HepG2 (cell line): ENCODE measurements around the gene PTPRM. TPM values are rescaled to one million over a fixed set of nuclear protein-coding genes. Genes with fewer than 3 reads are reported as not detected.

Experiments used
- ASH2L ChIP-seq: fragments of 300-600, 200-600 bp; sonication (generic); IDR thresholded peaks from 2 replicates; pipeline ENCODE4 v1.7.0; 2017; ENCODE audit warnings: low read depth, mild to moderate bottlenecking, moderate library complexity, mixed read lengths, low read length; ENCODE audit not compliant: insufficient read length
- ATAD3A ChIP-seq: sonication (generic); formaldehyde crosslinking; IDR thresholded peaks from 2 replicates; pipeline ENCODE4 v1.4.0; 2020; ENCODE audit warnings: missing genetic modification reagents
- ATF7 ChIP-seq, 2 experiments: fragments of 450-650 bp in 1 of 2; sonication (generic) in 1 of 2; formaldehyde crosslinking in 1 of 2; IDR thresholded peaks; 2 replicates each; pipeline versions ENCODE4 v1.4.0 to v1.6.1; 2016 to 2020; ENCODE audit warnings: antibody characterized with exemption in 1 of 2, mild to moderate bottlenecking in 1 of 2, missing genetic modification reagents in 1 of 2
- ATRX ChIP-seq: sonication (generic); formaldehyde crosslinking; IDR thresholded peaks from 2 replicates; pipeline ENCODE4 v1.4.0; 2020; ENCODE audit warnings: missing genetic modification reagents, borderline replicate concordance
- CBX1 ChIP-seq: IDR thresholded peaks from one replicate; pipeline ENCODE4 v1.6.1; 2016; ENCODE audit warnings: antibody characterized with exemption, low read depth
- ETV5 ChIP-seq: IDR thresholded peaks from 2 replicates; pipeline ENCODE4 v1.6.1; 2018; ENCODE audit warnings: missing biosample characterization, missing genetic modification reagents, inconsistent platforms, borderline replicate concordance
- HDAC1 ChIP-seq: sonication (generic); formaldehyde crosslinking; IDR thresholded peaks from 2 replicates; pipeline ENCODE4 v1.5.1; 2020; ENCODE audit warnings: mild to moderate bottlenecking, missing genetic modification reagents
- KLF11 ChIP-seq: IDR thresholded peaks from 2 replicates; pipeline ENCODE4 v1.6.1; 2016; ENCODE audit warnings: missing compliant biosample characterization
- MBNL3 ChIP-seq: fragments of 250-450 bp; sonication (Bioruptor Pico); conservative IDR thresholded peaks from 2 replicates; pipeline ENCODE4 v1.8.0; 2022; ENCODE audit warnings: mild to moderate bottlenecking, inconsistent platforms
- MIER3 ChIP-seq: IDR thresholded peaks from 2 replicates; pipeline ENCODE4 v1.6.1; 2016; ENCODE audit warnings: missing compliant biosample characterization, borderline replicate concordance
- MIXL1 ChIP-seq: IDR thresholded peaks from 2 replicates; pipeline ENCODE4 v1.6.1; 2016
- NONO ChIP-seq, 2 experiments: fragments of 450-650 bp in 1 of 2; sonication (generic) in 1 of 2; formaldehyde crosslinking in 1 of 2; IDR thresholded peaks in 1 of 2; conservative IDR thresholded peaks in 1 of 2; 2 replicates each; pipeline versions ENCODE4 v1.6.1 to v1.8.0; 2017 to 2022; ENCODE audit warnings: mild to moderate bottlenecking in 1 of 2, missing genetic modification reagents in 1 of 2, moderate library complexity in 1 of 2
- PPARG ChIP-seq: conservative IDR thresholded peaks from 2 replicates; pipeline ENCODE4 v1.6.1; 2016; ENCODE audit warnings: missing biosample characterization, missing genetic modification reagents
- SNAI1 ChIP-seq: sonication (generic); formaldehyde crosslinking; IDR thresholded peaks from 2 replicates; pipeline ENCODE4 v1.5.0; 2020; ENCODE audit warnings: mild to moderate bottlenecking, missing genetic modification reagents, borderline replicate concordance
- SRSF9 ChIP-seq: fragments of 200-400 bp; formaldehyde crosslinking; IDR thresholded peaks from 2 replicates; pipeline ENCODE4 v1.6.1; 2018; ENCODE audit warnings: borderline replicate concordance, mild to moderate bottlenecking, low read depth, low read length; ENCODE audit not compliant: insufficient read depth, poor library complexity, severe bottlenecking
- SYNCRIP ChIP-seq: fragments of 200-400 bp; formaldehyde crosslinking; IDR thresholded peaks from 2 replicates; pipeline ENCODE4 v1.6.1; 2018; ENCODE audit warnings: mild to moderate bottlenecking, low read depth, low read length; ENCODE audit not compliant: insufficient read depth
- TBL1XR1 ChIP-seq: fragments of 150-350 bp; IDR thresholded peaks from 2 replicates; pipeline ENCODE4 v1.6.1; 2014; ENCODE audit warnings: borderline replicate concordance, low read length; ENCODE audit not compliant: partially characterized antibody
- TEAD2 ChIP-seq: sonication (generic); formaldehyde crosslinking; IDR thresholded peaks from 2 replicates; pipeline ENCODE4 v1.9.0; 2021; ENCODE audit warnings: missing genetic modification reagents
- ZNF354B ChIP-seq: sonication (generic); formaldehyde crosslinking; IDR thresholded peaks from 2 replicates; pipeline ENCODE4 v1.8.0; 2022; ENCODE audit warnings: mild to moderate bottlenecking, missing genetic modification reagents
- polyA plus RNA-seq, 8 experiments: library from polyadenylated mRNA; depleted of rRNA in 3 of 8; stranded (reverse) in 7 of 8; unstranded in 1 of 8; fragments of >200 nt; fragmentation: Illumina TruSeq in 4 of 8; extraction: Trizol in 4 of 8; gene quantifications; 2 replicates each; pipeline versions ENCODE4 v1.2.1 to v1.2.3, GENCODE V29; 2011 to 2016; ENCODE audit warnings: low read depth in 4 of 8, missing spikeins in 1 of 8, mixed read lengths in 1 of 8; ENCODE audit not compliant: insufficient read depth in 1 of 8
- total RNA-seq, 5 experiments: library from RNA; depleted of rRNA; stranded (reverse); fragments of >200 nt; fragmentation: Illumina TruSeq; extraction: Trizol; gene quantifications; 2 replicates each; pipeline ENCODE4 v1.2.3, GENCODE V29; 2016; ENCODE audit warnings: low read depth in 1 of 5
- TF ChIP-seq, protein P1 (sequence below): sonication (generic); formaldehyde crosslinking; IDR thresholded peaks from 2 replicates; pipeline ENCODE4 v1.5.1; 2020; ENCODE audit warnings: mild to moderate bottlenecking, missing genetic modification reagents
- TF ChIP-seq, protein P2 (sequence below): sonication (generic); formaldehyde crosslinking; IDR thresholded peaks from 2 replicates; pipeline ENCODE4 v1.5.0; 2020; ENCODE audit warnings: mild to moderate bottlenecking, missing genetic modification reagents, moderate library complexity
- TF ChIP-seq, protein P3 (sequence below): sonication (generic); formaldehyde crosslinking; IDR thresholded peaks from 2 replicates; pipeline ENCODE4 v1.4.0; 2020; ENCODE audit warnings: mild to moderate bottlenecking, missing genetic modification reagents
- TF ChIP-seq, protein P4 (sequence below): sonication (generic); formaldehyde crosslinking; IDR thresholded peaks from 2 replicates; pipeline ENCODE4 v1.9.0; 2021; ENCODE audit warnings: missing genetic modification reagents, borderline replicate concordance

PTPRM gene
- total and polyA plus RNA-seq, 2 of the 13 experiments (the other 11 are each of a cell fraction or from before 2014, with no cell fraction given): 12.6 to 108 TPM

GRCh38 chr18:7568426-7568825 is 1.3 kb downstream of the PTPRM start (continued):
- TF ChIP-seq, protein P1, sequence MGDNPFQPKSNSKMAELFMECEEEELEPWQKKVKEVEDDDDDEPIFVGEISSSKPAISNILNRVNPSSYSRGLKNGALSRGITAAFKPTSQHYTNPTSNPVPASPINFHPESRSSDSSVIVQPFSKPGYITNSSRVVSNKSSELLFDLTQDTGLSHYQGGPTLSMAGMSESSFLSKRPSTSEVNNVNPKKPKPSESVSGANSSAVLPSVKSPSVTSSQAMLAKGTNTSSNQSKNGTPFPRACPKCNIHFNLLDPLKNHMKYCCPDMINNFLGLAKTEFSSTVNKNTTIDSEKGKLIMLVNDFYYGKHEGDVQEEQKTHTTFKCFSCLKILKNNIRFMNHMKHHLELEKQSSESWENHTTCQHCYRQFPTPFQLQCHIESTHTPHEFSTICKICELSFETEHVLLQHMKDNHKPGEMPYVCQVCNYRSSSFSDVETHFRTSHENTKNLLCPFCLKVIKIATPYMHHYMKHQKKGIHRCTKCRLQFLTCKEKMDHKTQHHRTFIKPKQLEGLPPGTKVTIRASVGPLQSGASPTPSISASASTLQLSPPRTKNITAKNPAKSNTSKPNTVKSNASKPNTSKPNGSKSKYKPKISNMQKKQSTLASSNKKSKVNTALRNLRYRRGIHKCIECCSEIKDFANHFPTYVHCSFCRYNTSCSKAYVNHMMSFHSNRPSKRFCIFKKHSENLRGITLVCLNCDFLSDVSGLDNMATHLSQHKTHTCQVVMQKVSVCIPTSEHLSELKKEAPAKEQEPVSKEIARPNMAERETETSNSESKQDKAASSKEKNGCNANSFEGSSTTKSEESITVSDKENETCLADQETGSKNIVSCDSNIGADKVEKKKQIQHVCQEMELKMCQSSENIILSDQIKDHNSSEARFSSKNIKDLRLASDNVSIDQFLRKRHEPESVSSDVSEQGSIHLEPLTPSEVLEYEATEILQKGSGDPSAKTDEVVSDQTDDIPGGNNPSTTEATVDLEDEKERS (CRISPR knock-in tag): no peak
- TF ChIP-seq KLF11 (CRISPR knock-in tag): no peak
- TF ChIP-seq HDAC1: peak; percentile 53
- no peak for TF ChIP-seq TEAD2
- TF ChIP-seq CBX1: no peak
- TF ChIP-seq MIER3: no peak
- TF ChIP-seq NONO (IDR thresholded peaks at IDR 0.05): no peak
- TF ChIP-seq NONO (CRISPR knock-in tag; conservative IDR thresholded peaks at IDR 0.05): 0 out of 2 replicates have a peak, but pooled peaks have one; percentile 52
- TF ChIP-seq, protein P2, sequence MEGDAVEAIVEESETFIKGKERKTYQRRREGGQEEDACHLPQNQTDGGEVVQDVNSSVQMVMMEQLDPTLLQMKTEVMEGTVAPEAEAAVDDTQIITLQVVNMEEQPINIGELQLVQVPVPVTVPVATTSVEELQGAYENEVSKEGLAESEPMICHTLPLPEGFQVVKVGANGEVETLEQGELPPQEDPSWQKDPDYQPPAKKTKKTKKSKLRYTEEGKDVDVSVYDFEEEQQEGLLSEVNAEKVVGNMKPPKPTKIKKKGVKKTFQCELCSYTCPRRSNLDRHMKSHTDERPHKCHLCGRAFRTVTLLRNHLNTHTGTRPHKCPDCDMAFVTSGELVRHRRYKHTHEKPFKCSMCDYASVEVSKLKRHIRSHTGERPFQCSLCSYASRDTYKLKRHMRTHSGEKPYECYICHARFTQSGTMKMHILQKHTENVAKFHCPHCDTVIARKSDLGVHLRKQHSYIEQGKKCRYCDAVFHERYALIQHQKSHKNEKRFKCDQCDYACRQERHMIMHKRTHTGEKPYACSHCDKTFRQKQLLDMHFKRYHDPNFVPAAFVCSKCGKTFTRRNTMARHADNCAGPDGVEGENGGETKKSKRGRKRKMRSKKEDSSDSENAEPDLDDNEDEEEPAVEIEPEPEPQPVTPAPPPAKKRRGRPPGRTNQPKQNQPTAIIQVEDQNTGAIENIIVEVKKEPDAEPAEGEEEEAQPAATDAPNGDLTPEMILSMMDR (CRISPR knock-in tag): peak; percentile 74
- TF ChIP-seq, protein P3, sequence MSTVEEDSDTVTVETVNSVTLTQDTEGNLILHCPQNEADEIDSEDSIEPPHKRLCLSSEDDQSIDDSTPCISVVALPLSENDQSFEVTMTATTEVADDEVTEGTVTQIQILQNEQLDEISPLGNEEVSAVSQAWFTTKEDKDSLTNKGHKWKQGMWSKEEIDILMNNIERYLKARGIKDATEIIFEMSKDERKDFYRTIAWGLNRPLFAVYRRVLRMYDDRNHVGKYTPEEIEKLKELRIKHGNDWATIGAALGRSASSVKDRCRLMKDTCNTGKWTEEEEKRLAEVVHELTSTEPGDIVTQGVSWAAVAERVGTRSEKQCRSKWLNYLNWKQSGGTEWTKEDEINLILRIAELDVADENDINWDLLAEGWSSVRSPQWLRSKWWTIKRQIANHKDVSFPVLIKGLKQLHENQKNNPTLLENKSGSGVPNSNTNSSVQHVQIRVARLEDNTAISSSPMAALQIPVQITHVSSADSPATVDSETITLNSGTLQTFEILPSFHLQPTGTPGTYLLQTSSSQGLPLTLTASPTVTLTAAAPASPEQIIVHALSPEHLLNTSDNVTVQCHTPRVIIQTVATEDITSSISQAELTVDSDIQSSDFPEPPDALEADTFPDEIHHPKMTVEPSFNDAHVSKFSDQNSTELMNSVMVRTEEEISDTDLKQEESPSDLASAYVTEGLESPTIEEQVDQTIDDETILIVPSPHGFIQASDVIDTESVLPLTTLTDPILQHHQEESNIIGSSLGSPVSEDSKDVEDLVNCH (CRISPR knock-in tag): no peak
- no peak for TF ChIP-seq ATF7 (IDR thresholded peaks at IDR 0.05)
- TF ChIP-seq ATF7 (CRISPR knock-in tag; IDR thresholded peaks at IDR 0.05): no peak
- TF ChIP-seq ZNF354B (CRISPR knock-in tag): no peak
- TF ChIP-seq, protein P4, sequence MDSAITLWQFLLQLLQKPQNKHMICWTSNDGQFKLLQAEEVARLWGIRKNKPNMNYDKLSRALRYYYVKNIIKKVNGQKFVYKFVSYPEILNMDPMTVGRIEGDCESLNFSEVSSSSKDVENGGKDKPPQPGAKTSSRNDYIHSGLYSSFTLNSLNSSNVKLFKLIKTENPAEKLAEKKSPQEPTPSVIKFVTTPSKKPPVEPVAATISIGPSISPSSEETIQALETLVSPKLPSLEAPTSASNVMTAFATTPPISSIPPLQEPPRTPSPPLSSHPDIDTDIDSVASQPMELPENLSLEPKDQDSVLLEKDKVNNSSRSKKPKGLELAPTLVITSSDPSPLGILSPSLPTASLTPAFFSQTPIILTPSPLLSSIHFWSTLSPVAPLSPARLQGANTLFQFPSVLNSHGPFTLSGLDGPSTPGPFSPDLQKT (CRISPR knock-in tag): no peak
- TF ChIP-seq ASH2L: no peak
- TF ChIP-seq ATAD3A: no peak
- no peak for TF ChIP-seq SRSF9
- no peak for TF ChIP-seq PPARG
- TF ChIP-seq ETV5: 0 out of 2 replicates have a peak, but pooled peaks have one; percentile 9
- no peak for TF ChIP-seq MBNL3 (CRISPR knock-in tag)
- no peak for TF ChIP-seq SNAI1 (CRISPR knock-in tag)
- no peak for TF ChIP-seq ATRX (CRISPR knock-in tag)
- no peak for TF ChIP-seq MIXL1 (CRISPR knock-in tag)
- no peak for TF ChIP-seq SYNCRIP
- TF ChIP-seq TBL1XR1: no peak
